ENCODE results near the gene MRPL45.

DNA sequence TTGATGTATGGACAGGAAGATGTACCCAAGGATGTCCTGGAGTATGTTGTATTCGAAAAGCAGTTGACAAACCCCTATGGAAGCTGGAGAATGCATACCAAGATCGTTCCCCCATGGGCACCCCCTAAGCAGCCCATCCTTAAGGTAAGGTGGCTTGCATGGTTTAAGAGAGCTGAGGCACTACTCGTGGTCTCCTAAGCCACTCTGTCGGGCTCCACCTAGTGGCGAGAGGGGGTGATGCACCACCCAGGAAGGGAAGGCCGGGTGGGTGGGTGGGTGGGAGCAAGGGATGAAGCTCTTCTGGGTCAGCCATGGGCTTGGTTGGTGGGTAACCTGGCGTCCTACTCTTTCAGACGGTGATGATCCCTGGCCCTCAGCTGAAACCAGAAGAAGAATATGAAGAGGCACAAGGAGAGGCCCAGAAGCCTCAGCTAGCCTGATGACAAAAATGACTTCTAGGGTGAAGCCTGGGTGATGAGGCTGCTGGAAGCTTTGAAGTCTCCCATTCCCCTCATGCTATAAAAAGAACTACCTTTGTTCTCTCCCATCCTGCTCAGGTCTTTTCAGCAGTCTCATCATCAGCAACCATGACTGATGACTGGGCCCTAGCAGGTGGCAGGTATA is 25.3 kb downstream of the MRPL45 start:
- TF ChIP-seq, protein P1, sequence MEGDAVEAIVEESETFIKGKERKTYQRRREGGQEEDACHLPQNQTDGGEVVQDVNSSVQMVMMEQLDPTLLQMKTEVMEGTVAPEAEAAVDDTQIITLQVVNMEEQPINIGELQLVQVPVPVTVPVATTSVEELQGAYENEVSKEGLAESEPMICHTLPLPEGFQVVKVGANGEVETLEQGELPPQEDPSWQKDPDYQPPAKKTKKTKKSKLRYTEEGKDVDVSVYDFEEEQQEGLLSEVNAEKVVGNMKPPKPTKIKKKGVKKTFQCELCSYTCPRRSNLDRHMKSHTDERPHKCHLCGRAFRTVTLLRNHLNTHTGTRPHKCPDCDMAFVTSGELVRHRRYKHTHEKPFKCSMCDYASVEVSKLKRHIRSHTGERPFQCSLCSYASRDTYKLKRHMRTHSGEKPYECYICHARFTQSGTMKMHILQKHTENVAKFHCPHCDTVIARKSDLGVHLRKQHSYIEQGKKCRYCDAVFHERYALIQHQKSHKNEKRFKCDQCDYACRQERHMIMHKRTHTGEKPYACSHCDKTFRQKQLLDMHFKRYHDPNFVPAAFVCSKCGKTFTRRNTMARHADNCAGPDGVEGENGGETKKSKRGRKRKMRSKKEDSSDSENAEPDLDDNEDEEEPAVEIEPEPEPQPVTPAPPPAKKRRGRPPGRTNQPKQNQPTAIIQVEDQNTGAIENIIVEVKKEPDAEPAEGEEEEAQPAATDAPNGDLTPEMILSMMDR (IDR thresholded peaks at IDR 0.05; ENCODE audit: low read depth, low read length), result peak; percentile 28
- no peak for TF ChIP-seq EZH2phosphoT487 (IDR thresholded peaks at IDR 0.05; ENCODE audit: low read depth)

Measured in OCI-LY3 (cell line).